Cortex of kidney (tissue), 1 donor: ENCODE measurements around the gene C1QTNF7.

Source experiments
- DNase-seq: peaks from one replicate; lab custom pipeline; 2025; lab: John Stamatoyannopoulos, UW

C1QTNF7 gene

GRCh38 chr4:15457406-15458201 lies 29.8 kb downstream of the C1QTNF7 start:
- DNase-seq: no peak

- DNase-seq: no peak
Measured at GRCh38 chr4:15458616-15459015, 30.8 kb downstream of the C1QTNF7 start.

GRCh38 chr4:15459706-15460105 lies 31.9 kb downstream of the C1QTNF7 start:
- no peak for DNase-seq

GRCh38 chr4:15466596-15466995 lies 38.8 kb downstream of the C1QTNF7 start:
- no peak for DNase-seq

GRCh38 chr4:15469402-15470127 lies 41.7 kb downstream of the C1QTNF7 start, which contains the start of gene CC2D2A:
TSS of gene CC2D2A (plus strand) at chr4:15469882. CDS start at chr4:15475933, 6,051 bp downstream.
- no peak for DNase-seq

- no peak for DNase-seq
Measured at GRCh38 chr4:15470128-15470475, 42.3 kb downstream of the C1QTNF7 start.

- no peak for DNase-seq
Measured at GRCh38 chr4:15476396-15476795, 48.6 kb downstream of the C1QTNF7 start.

- no peak for DNase-seq
Measured at GRCh38 chr4:15478724-15479088, 50.9 kb downstream of the C1QTNF7 start.

- DNase-seq: no peak
Measured at GRCh38 chr4:15479089-15479912, 51.5 kb downstream of the C1QTNF7 start.

- no peak for DNase-seq
Measured at GRCh38 chr4:15479913-15480185, 52.0 kb downstream of the C1QTNF7 start.

- DNase-seq: no peak
Measured at GRCh38 chr4:15481961-15482745, 54.3 kb downstream of the C1QTNF7 start.

- DNase-seq: no peak
Measured at GRCh38 chr4:15482842-15483241, 55.0 kb downstream of the C1QTNF7 start.

GRCh38 chr4:15488136-15488535 lies 60.3 kb downstream of the C1QTNF7 start:
- DNase-seq: no peak

GRCh38 chr4:15488658-15489470 lies 61.0 kb downstream of the C1QTNF7 start:
- DNase-seq: no peak

- no peak for DNase-seq
Measured at GRCh38 chr4:15489551-15489950, 61.7 kb downstream of the C1QTNF7 start.

- DNase-seq: no peak
Measured at GRCh38 chr4:15493411-15493810, 65.6 kb downstream of the C1QTNF7 start.

- no peak for DNase-seq
Measured at GRCh38 chr4:15495621-15496020, 67.8 kb downstream of the C1QTNF7 start.
